Mammary epithelial cell (primary cell): Measurements from ENCODE around the gene PPP1R13B.

Source experiments
- CTCF ChIP-seq, 2 donors: IDR thresholded peaks in 1 of 2; conservative IDR thresholded peaks in 1 of 2; 2 replicates each; pipeline ENCODE4 v1.5.1; 2011 to 2012; ENCODE audit warnings: inconsistent platforms in 2 of 2, low read length in 2 of 2, mild to moderate bottlenecking in 2 of 2, control low read depth in 1 of 2, low read depth in 1 of 2; ENCODE audit not compliant: insufficient read depth in 1 of 2; ENCODE audit errors: extremely low read depth in 1 of 2
- EZH2 ChIP-seq: IDR thresholded peaks from 2 replicates; pipeline ENCODE4 v1.6.1; 2012; ENCODE audit warnings: low read length, inconsistent platforms, borderline replicate concordance

- no peak for TF ChIP-seq CTCF (conservative IDR thresholded peaks at IDR 0.05 in 1 of 2, IDR thresholded peaks at IDR 0.05 in 1 of 2; ENCODE audit: extremely low read depth in 1 of 2, insufficient read depth in 1 of 2, low read depth in 1 of 2, low read length in 2 of 2)
- TF ChIP-seq EZH2: no peak
Measured at GRCh38 chr14:103770902-103771301, 76.5 kb downstream of the PPP1R13B start.
